A673 (cell line): Measurements from ENCODE around the gene SOAT1. TPM values are rescaled to one million over a fixed set of nuclear protein-coding genes. Genes with fewer than 3 reads are reported as not detected.
A peak's percentile ranks its signal among the peaks of the same experiment; 100 is the strongest.

Experiments used
- BruUV-seq: library from RNA; stranded (reverse); fragments of 400-500 nt; replicated peaks from 2 replicates; lab custom pipeline; 2021; lab: Mats Ljungman, UMichigan
- CTCF ChIA-PET: fragments of 300-600 bp; sonication (Branson Sonifier 250); formaldehyde crosslinking; loops from one replicate; lab custom pipeline; 2022; ENCODE audit warnings: antibody characterized with exemption; lab: Charles Lee
- POLR2A ChIA-PET: fragments of 300-600 bp; sonication (Branson Sonifier 250); formaldehyde crosslinking; loops from one replicate; lab custom pipeline; 2022; ENCODE audit warnings: antibody characterized with exemption; ENCODE audit not compliant: low non-redundant PET; lab: Charles Lee
- DNase-seq: peaks from one replicate; pipeline ENCODE4 v3.0.0-alpha.2; 2015; ENCODE audit warnings: low spot score
- H3K27ac ChIP-seq: fragments of 200-600 bp; sonication (generic); 2 replicates; pipeline ENCODE4 v1.5.1; 2016; ENCODE audit warnings: mixed run types, low read depth, mild to moderate bottlenecking, mixed read lengths, antibody characterized with exemption, low read length; ENCODE audit not compliant: poor library complexity, severe bottlenecking
- H3K27me3 ChIP-seq: fragments of 200-600 bp; sonication (generic); replicated peaks from 2 replicates; pipeline ENCODE4 v1.6.1; 2017; ENCODE audit warnings: mixed run types, low read depth, mild to moderate bottlenecking, mixed read lengths, antibody characterized with exemption, low read length; ENCODE audit not compliant: insufficient read depth, poor library complexity
- H3K36me3 ChIP-seq: fragments of 200-600 bp; sonication (generic); 2 replicates; pipeline ENCODE4 v1.6.1; 2016; ENCODE audit warnings: mixed run types, mild to moderate bottlenecking, mixed read lengths, antibody characterized with exemption, low read length; ENCODE audit not compliant: insufficient read depth, poor library complexity, severe bottlenecking
- H3K4me1 ChIP-seq: fragments of 200-600 bp; sonication (generic); 2 replicates; pipeline ENCODE4 v1.6.1; 2017; ENCODE audit warnings: mixed run types, mild to moderate bottlenecking, mixed read lengths, antibody characterized with exemption, low read length; ENCODE audit not compliant: insufficient read depth, poor library complexity, severe bottlenecking
- H3K4me3 ChIP-seq: fragments of 200-600 bp; sonication (generic); 2 replicates; pipeline ENCODE4 v1.5.1; 2016; ENCODE audit warnings: low read depth, mixed run types, mild to moderate bottlenecking, mixed read lengths, low read length; ENCODE audit not compliant: poor library complexity, severe bottlenecking
- H3K9me3 ChIP-seq: fragments of 200-600 bp; sonication (generic); 2 replicates; pipeline ENCODE4 v1.6.1; 2016; ENCODE audit warnings: mixed run types, low read depth, mild to moderate bottlenecking, mixed read lengths, antibody characterized with exemption, low read length; ENCODE audit not compliant: poor library complexity, severe bottlenecking
- EZH2 ChIP-seq: fragments of 200-600 bp; sonication (generic); IDR thresholded peaks from 2 replicates; pipeline ENCODE4 v1.6.1; 2017; ENCODE audit warnings: borderline replicate concordance, low read depth, mild to moderate bottlenecking, mixed read lengths, antibody characterized with exemption, low read length; ENCODE audit not compliant: poor library complexity, severe bottlenecking
- intact Hi-C: fragments of 100-400 bp; cut with micrococcal nuclease; formaldehyde crosslinking; loops from one replicate; pipeline ENCODE4 v1.10.0; 2022; ENCODE audit not compliant: unreplicated experiment
- total RNA-seq: library from RNA; stranded (reverse); gene quantifications from 2 replicates; pipeline ENCODE4 v1.2.3, GENCODE V29; 2021
- TF ChIP-seq, protein P1 (sequence below): fragments of 300-800, 200-600 bp; sonication (generic); conservative IDR thresholded peaks from 2 replicates; pipeline ENCODE4 v1.5.1; 2017; ENCODE audit warnings: low read depth, mild to moderate bottlenecking, antibody characterized with exemption, low read length, moderate library complexity, mixed read lengths

SOAT1 gene
- total RNA-seq, 1 experiment from 2014 or later: 53.0 TPM

DNA sequence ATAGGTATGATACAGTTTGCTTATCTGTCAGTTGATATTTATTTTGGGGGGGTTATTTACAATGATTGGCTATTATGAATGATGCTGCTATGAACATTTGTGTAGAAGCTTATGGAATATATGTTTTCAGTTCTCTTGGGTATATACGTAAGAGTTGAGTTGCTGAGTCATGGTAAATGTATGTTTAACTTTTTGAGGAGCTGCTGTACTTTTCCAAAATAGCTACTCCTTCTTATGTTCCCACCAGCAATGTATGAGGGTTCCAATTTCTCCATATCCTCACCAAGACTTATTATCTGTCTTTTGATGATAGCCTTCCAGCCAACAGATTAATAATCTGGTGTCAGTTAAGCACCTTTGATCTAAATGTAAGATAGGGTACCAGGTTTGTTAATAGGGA lies 11.9 kb downstream of the SOAT1 start:
- POLR2A ChIA-PET: no interaction called here
- intact Hi-C loops: no loop called here
- H3K27ac ChIP-seq: no peak overlapping the region
- no peaks in the 10 kb centered on the region for H3K36me3 ChIP-seq
- H3K9me3 ChIP-seq: no peaks in the 10 kb centered on the region
- H3K4me1 ChIP-seq: peaks cover 4% of the 10 kb centered on the region
- H3K27me3 ChIP-seq: no peaks in the 10 kb centered on the region
- no peak overlapping the region for H3K4me3 ChIP-seq
- BruUV-seq: no TSS peak
- no peak for DNase-seq
- CTCF ChIA-PET: no interaction called here
- TF ChIP-seq EZH2: no peak
- TF ChIP-seq, protein P1, sequence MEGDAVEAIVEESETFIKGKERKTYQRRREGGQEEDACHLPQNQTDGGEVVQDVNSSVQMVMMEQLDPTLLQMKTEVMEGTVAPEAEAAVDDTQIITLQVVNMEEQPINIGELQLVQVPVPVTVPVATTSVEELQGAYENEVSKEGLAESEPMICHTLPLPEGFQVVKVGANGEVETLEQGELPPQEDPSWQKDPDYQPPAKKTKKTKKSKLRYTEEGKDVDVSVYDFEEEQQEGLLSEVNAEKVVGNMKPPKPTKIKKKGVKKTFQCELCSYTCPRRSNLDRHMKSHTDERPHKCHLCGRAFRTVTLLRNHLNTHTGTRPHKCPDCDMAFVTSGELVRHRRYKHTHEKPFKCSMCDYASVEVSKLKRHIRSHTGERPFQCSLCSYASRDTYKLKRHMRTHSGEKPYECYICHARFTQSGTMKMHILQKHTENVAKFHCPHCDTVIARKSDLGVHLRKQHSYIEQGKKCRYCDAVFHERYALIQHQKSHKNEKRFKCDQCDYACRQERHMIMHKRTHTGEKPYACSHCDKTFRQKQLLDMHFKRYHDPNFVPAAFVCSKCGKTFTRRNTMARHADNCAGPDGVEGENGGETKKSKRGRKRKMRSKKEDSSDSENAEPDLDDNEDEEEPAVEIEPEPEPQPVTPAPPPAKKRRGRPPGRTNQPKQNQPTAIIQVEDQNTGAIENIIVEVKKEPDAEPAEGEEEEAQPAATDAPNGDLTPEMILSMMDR: no peak

DNA sequence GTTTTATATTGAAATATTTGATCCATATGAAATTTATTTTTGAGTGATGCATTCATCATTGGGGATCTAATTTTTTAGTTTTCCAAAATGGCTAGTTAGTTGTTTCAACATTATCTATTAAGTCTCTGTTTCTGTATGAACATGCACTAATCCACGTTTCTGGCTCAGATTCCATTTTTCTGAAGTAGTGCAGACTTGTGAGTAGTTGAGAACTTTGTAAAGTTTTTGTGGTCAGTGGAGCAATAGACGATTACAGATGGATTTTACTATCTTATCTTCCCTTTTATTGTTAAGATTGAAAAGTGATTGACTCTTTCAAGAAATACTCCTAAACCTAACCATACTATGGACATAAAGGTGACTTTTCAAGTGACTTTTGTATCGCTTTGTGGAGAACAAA lies 16.7 kb downstream of the SOAT1 start:
- Histone ChIP-seq H3K27ac (no peak overlapping the region), H3K9me3 (no peaks in the 10 kb centered on the region), H3K27me3 (no peaks in the 10 kb centered on the region), H3K4me3 (no peak overlapping the region), H3K4me1 (peaks cover 7% of the 10 kb centered on the region), H3K36me3 (no peaks in the 10 kb centered on the region)
- POLR2A ChIA-PET: no interaction called here
- CTCF ChIA-PET: no interaction called here
- no TSS peak for BruUV-seq
- peak; percentile 32 for DNase-seq
- TF ChIP-seq, protein P1: no peak
- intact Hi-C loops: no loop called here

DNA sequence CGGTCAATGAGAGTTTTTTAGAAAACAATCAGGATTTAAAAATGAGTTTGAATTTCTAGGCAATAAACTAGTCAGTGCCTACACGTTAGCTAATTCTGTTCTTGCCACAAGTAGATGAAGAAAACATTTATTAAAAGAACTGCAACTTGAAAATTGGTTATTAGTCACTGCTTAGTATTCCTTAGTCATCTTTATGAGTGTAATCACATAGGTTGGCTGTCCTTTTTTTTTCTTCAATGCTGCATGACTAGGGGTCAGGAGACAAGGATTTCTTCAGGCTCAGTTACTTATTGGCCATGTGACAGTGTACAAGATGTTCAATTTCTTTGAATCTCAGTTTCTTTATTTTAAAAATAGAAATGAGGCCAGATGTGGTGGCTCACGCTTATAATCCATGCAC lies 17.1 kb downstream of the SOAT1 start:
- intact Hi-C loops: no loop called here
- Histone ChIP-seq H3K9me3 (no peaks in the 10 kb centered on the region), H3K27me3 (no peaks in the 10 kb centered on the region), H3K4me1 (peaks cover 7% of the 10 kb centered on the region), H3K4me3 (no peak overlapping the region), H3K36me3 (no peaks in the 10 kb centered on the region), H3K27ac (no peak overlapping the region)
- TF ChIP-seq EZH2: no peak
- TF ChIP-seq, protein P1: no peak
- DNase-seq: no peak
- ChIA-PET POLR2A (no interaction called here), CTCF (no interaction called here)
- no TSS peak for BruUV-seq
